Activated CD4-positive, alpha-beta T cell treated with anti-CD3 and anti-CD28 coated beads, Interleukin-2, amount 50 U/mL, for 16 hours (primary cell): ENCODE results near the gene ZFP62.
A peak's percentile ranks its signal among the peaks of the same experiment; 100 is the strongest.

Experiments used
- DNase-seq: peaks from one replicate; pipeline ENCODE4 v3.0.0-alpha.2; 2020

ZFP62 gene

GRCh38 chr5:180809403-180810209 lies 51.5 kb downstream of the ZFP62 start:
- peak; percentile 95 for DNase-seq

- no peak for DNase-seq
These were observed 52.5 kb downstream of the ZFP62 start for GRCh38 chr5:180808461-180809000.

- peak; percentile 18 for DNase-seq
These were observed 53.2 kb downstream of the ZFP62 start for GRCh38 chr5:180807654-180808414.

- no peak for DNase-seq
These were observed 54.0 kb downstream of the ZFP62 start for GRCh38 chr5:180807046-180807445.

- no peak for DNase-seq
These were observed 54.6 kb downstream of the ZFP62 start for GRCh38 chr5:180806351-180807011.

GRCh38 chr5:180804129-180804618 lies 56.9 kb downstream of the ZFP62 start:
- peak; percentile 43 for DNase-seq

- DNase-seq, result peak; percentile 95
These were observed 57.6 kb downstream of the ZFP62 start for GRCh38 chr5:180803181-180804128.

GRCh38 chr5:180802325-180803180 lies 58.5 kb downstream of the ZFP62 start, which contains the start of gene MGAT1:
MGAT1 (minus strand) TSS chr5:180802806; CDS start chr5:180792971, 9,835 bp downstream.
- DNase-seq, result peak; percentile 79

- DNase-seq, result no peak
These were observed 59.3 kb downstream of the ZFP62 start for GRCh38 chr5:180801596-180802324.

GRCh38 chr5:180799902-180800801 lies 60.9 kb downstream of the ZFP62 start:
- peak; percentile 43 for DNase-seq

GRCh38 chr5:180799194-180799593 lies 61.9 kb downstream of the ZFP62 start:
- DNase-seq, result peak; percentile 16

GRCh38 chr5:180798193-180798592 lies 62.9 kb downstream of the ZFP62 start:
- DNase-seq, result no peak
